Measurements from ENCODE around the gene ZNF8. TPM values are rescaled to one million over a fixed set of nuclear protein-coding genes. Genes with fewer than 3 reads are reported as not detected.
A peak's percentile ranks its signal among the peaks of the same experiment; 100 is the strongest.
"Not testable (repeated sequence)": the region's sequence is repeated elsewhere in the genome, so short reads cannot be mapped to it uniquely, and the experiment has no call there.

The ZNF8 gene
- polyA plus RNA-seq, 1 donor from 2014 or later: 5.5 TPM

GRCh38 chr19:58348080-58348479 lies 69.3 kb downstream of the ZNF8 start:
- H3K9me2 ChIP-seq (ENCODE audit: insufficient read depth, low read length); H2AFZ ChIP-seq (ENCODE audit: low read depth, low read length); H3K27ac ChIP-seq (ENCODE audit: low read length); H4K20me1 ChIP-seq (ENCODE audit: insufficient read depth); H3K9me3 ChIP-seq (ENCODE audit: low read length); H3K27me3 ChIP-seq (ENCODE audit: insufficient read depth, low read depth, low read length); H3K79me2 ChIP-seq (replicated peaks; ENCODE audit: insufficient read depth, low read length); H3F3A ChIP-seq (ENCODE audit: insufficient read depth, low read length, poor library complexity, severe bottlenecking); H3K36me3 ChIP-seq (ENCODE audit: insufficient read depth, low read length): not testable (repeated sequence)
- Histone ChIP-seq H3K4me2 (ENCODE audit: low read length) (peak overlapping the region; percentile 51), H3K4me3 (ENCODE audit: low read length) (peak overlapping the region; percentile 72), H3K9ac (ENCODE audit: low read length) (peak overlapping the region; percentile 66)

GRCh38 chr19:58349590-58349989 lies 70.8 kb downstream of the ZNF8 start:
- H3K36me3 ChIP-seq (ENCODE audit: insufficient read depth, low read length): no peaks in the 10 kb centered on the region
- no peak overlapping the region for H3K9ac ChIP-seq (ENCODE audit: low read length)
- TF ChIP-seq EP300 (conservative IDR thresholded peaks at IDR 0.05; ENCODE audit: poor library complexity, severe bottlenecking) (no peak), REST (IDR thresholded peaks at IDR 0.05; ENCODE audit: borderline replicate concordance) (no peak), CTCF (IDR thresholded peaks at IDR 0.05; ENCODE audit: poor library complexity, severe bottlenecking) (no peak), SMC3 (conservative IDR thresholded peaks at IDR 0.05; ENCODE audit: poor library complexity) (no peak), TAF1 (IDR thresholded peaks at IDR 0.05; ENCODE audit: low read depth) (no peak)
- no peak overlapping the region for H2AFZ ChIP-seq (ENCODE audit: low read depth, low read length)
- no peaks in the 10 kb centered on the region for H3K27me3 ChIP-seq (ENCODE audit: insufficient read depth, low read depth, low read length)
- no peak overlapping the region for H3K27ac ChIP-seq (ENCODE audit: low read length)
- H3K9me2 ChIP-seq (ENCODE audit: insufficient read depth, low read length): no peaks in the 10 kb centered on the region
- no peaks in the 10 kb centered on the region for H3F3A ChIP-seq (ENCODE audit: insufficient read depth, low read length, poor library complexity, severe bottlenecking)
- H3K9me3 ChIP-seq (ENCODE audit: low read length): no peaks in the 10 kb centered on the region
- no peak overlapping the region for H3K4me2 ChIP-seq (ENCODE audit: low read length)
- no peak overlapping the region for H3K4me3 ChIP-seq (ENCODE audit: low read length)
- peaks cover 5% of the 10 kb centered on the region for H3K79me2 ChIP-seq (replicated peaks; ENCODE audit: insufficient read depth, low read length)
- H4K20me1 ChIP-seq (ENCODE audit: insufficient read depth): no peaks in the 10 kb centered on the region

GRCh38 chr19:58350001-58350861 lies 71.5 kb downstream of the ZNF8 start:
- Histone ChIP-seq H3K27me3 (ENCODE audit: insufficient read depth, low read depth, low read length) (no peaks in the 10 kb centered on the region), H3K9me3 (ENCODE audit: low read length) (no peaks in the 10 kb centered on the region), H3K4me3 (ENCODE audit: low read length) (no peak overlapping the region), H3K4me2 (ENCODE audit: low read length) (no peak overlapping the region), H3K36me3 (ENCODE audit: insufficient read depth, low read length) (no peaks in the 10 kb centered on the region), H4K20me1 (ENCODE audit: insufficient read depth) (no peaks in the 10 kb centered on the region), H3K79me2 (replicated peaks; ENCODE audit: insufficient read depth, low read length) (peaks cover 5% of the 10 kb centered on the region), H3K9ac (ENCODE audit: low read length) (no peak overlapping the region), H2AFZ (ENCODE audit: low read depth, low read length) (no peak overlapping the region), H3K9me2 (ENCODE audit: insufficient read depth, low read length) (no peaks in the 10 kb centered on the region), H3K27ac (ENCODE audit: low read length) (no peak overlapping the region), H3F3A (ENCODE audit: insufficient read depth, low read length, poor library complexity, severe bottlenecking) (no peaks in the 10 kb centered on the region)
- no peak for TF ChIP-seq CTCF (IDR thresholded peaks at IDR 0.05; ENCODE audit: poor library complexity, severe bottlenecking)
- no peak for TF ChIP-seq EP300 (conservative IDR thresholded peaks at IDR 0.05; ENCODE audit: poor library complexity, severe bottlenecking)
- TF ChIP-seq SMC3 (conservative IDR thresholded peaks at IDR 0.05; ENCODE audit: poor library complexity): no peak
- TF ChIP-seq POLR2AphosphoS5 (IDR thresholded peaks at IDR 0.05): no peak
- no peak for TF ChIP-seq RAD21 (conservative IDR thresholded peaks at IDR 0.05)
- no peak for TF ChIP-seq EZH2 (IDR thresholded peaks at IDR 0.05; ENCODE audit: borderline replicate concordance, insufficient read depth, low read length, poor library complexity, severe bottlenecking)
- TF ChIP-seq TAF1 (IDR thresholded peaks at IDR 0.05; ENCODE audit: low read depth): no peak
